GM23338 (cell line): ENCODE measurements around the gene BBX. TPM values are rescaled to one million over a fixed set of nuclear protein-coding genes. Genes with fewer than 3 reads are reported as not detected.

Source experiments
- ATAC-seq: fragments of 200-7000 bp; cut with Tn5 transposase; 3 replicates; pipeline ENCODE4 v1.9.1; 2020
- DNase-seq: peaks from one replicate; pipeline ENCODE4 v3.0.0-alpha.2; 2015; ENCODE audit warnings: low spot score
- H2AFZ ChIP-seq: fragments of 200-600 bp; sonication (generic); 2 replicates; pipeline ENCODE4 v1.8.0; 2016; ENCODE audit warnings: antibody characterized with exemption, mild to moderate bottlenecking, moderate library complexity
- H3F3A ChIP-seq: fragments of 200-600 bp; sonication (generic); replicated peaks from 2 replicates; pipeline ENCODE4 v1.8.0; 2017; ENCODE audit warnings: antibody characterized with exemption, mixed run types, low read depth
- H3K27ac ChIP-seq: fragments of 200-600 bp; sonication (generic); 2 replicates; pipeline ENCODE4 v1.6.1; 2016; ENCODE audit warnings: low read depth
- H3K27me3 ChIP-seq: fragments of 200-600 bp; sonication (generic); 2 replicates; pipeline ENCODE4 v1.8.0; 2016; ENCODE audit warnings: mild to moderate bottlenecking, mixed run types, moderate library complexity; ENCODE audit not compliant: insufficient read depth
- H3K36me3 ChIP-seq: fragments of 200-600 bp; sonication (generic); 2 replicates; pipeline ENCODE4 v1.8.0; 2016; ENCODE audit warnings: mild to moderate bottlenecking; ENCODE audit not compliant: insufficient read depth
- H3K4me1 ChIP-seq: fragments of 200-600 bp; sonication (generic); 2 replicates; pipeline ENCODE4 v1.8.0; 2016; ENCODE audit warnings: mild to moderate bottlenecking, moderate library complexity; ENCODE audit not compliant: insufficient read depth
- H3K4me2 ChIP-seq: fragments of 200-600 bp; sonication (generic); 2 replicates; pipeline ENCODE4 v1.7.1; 2017; ENCODE audit warnings: mixed run types
- H3K4me3 ChIP-seq: fragments of 200-600 bp; sonication (generic); 2 replicates; pipeline ENCODE4 v1.6.1; 2016; ENCODE audit warnings: mixed run types
- H3K79me2 ChIP-seq: fragments of 200-600 bp; sonication (generic); replicated peaks from 2 replicates; pipeline ENCODE4 v1.8.0; 2017; ENCODE audit warnings: mild to moderate bottlenecking; ENCODE audit not compliant: insufficient read depth
- H3K9me2 ChIP-seq: fragments of 200-600 bp; sonication (generic); 2 replicates; pipeline ENCODE4 v1.8.0; 2017; ENCODE audit not compliant: insufficient read depth
- H4K20me1 ChIP-seq: fragments of 200-600 bp; sonication (generic); replicated peaks from 2 replicates; pipeline ENCODE4 v1.8.0; 2017; ENCODE audit warnings: mild to moderate bottlenecking; ENCODE audit not compliant: insufficient read depth
- H3K27ac Mint-ChIP-seq: 2 replicates; pipeline ENCODE4 v1.8.0; 2020; ENCODE audit warnings: inconsistent platforms, mild to moderate bottlenecking, moderate library complexity, mixed read lengths
- H3K27me3 Mint-ChIP-seq: 3 replicates; pipeline ENCODE4 v1.8.0; 2022; ENCODE audit warnings: low read depth, mild to moderate bottlenecking, moderate library complexity, mixed read lengths, inconsistent platforms; ENCODE audit not compliant: insufficient read depth, poor library complexity
- H3K36me3 Mint-ChIP-seq: 3 replicates; pipeline ENCODE4 v1.8.0; 2021; ENCODE audit warnings: low read depth, mild to moderate bottlenecking, inconsistent platforms, moderate library complexity, mixed read lengths
- H3K4me1 Mint-ChIP-seq: 3 replicates; pipeline ENCODE4 v1.8.0; 2020; ENCODE audit warnings: mild to moderate bottlenecking, inconsistent platforms, mixed read lengths
- H3K4me3 Mint-ChIP-seq: 3 replicates; pipeline ENCODE4 v1.8.0; 2021; ENCODE audit warnings: moderate library complexity, mild to moderate bottlenecking, inconsistent platforms, mixed read lengths
- H3K9me3 Mint-ChIP-seq: 3 replicates; pipeline ENCODE4 v1.8.0; 2020; ENCODE audit warnings: moderate library complexity, mild to moderate bottlenecking, inconsistent platforms, mixed read lengths
- CREB1 ChIP-seq: fragments of 250-450 bp; sonication (Bioruptor Pico); IDR thresholded peaks from 2 replicates; pipeline ENCODE4 v1.5.0; 2020; ENCODE audit warnings: low read depth, mild to moderate bottlenecking, moderate library complexity
- JUNB ChIP-seq: IDR thresholded peaks from one replicate; pipeline ENCODE4 v1.6.1; 2016; ENCODE audit warnings: antibody characterized with exemption; ENCODE audit not compliant: unreplicated experiment
- STAT1 ChIP-seq: IDR thresholded peaks from one replicate; pipeline ENCODE4 v1.6.1; 2016; ENCODE audit warnings: antibody characterized with exemption; ENCODE audit not compliant: unreplicated experiment
- ZNF114 ChIP-seq: fragments of 250-450 bp; sonication (Bioruptor Pico); IDR thresholded peaks from 2 replicates; pipeline ENCODE4 v1.5.0; 2020; ENCODE audit warnings: mild to moderate bottlenecking, moderate library complexity
- ZNF331 ChIP-seq: fragments of 250-450 bp; sonication (Bioruptor Pico); IDR thresholded peaks from 2 replicates; pipeline ENCODE4 v1.5.0; 2020; ENCODE audit warnings: low read depth, mild to moderate bottlenecking, moderate library complexity
- polyA plus RNA-seq: library from polyadenylated mRNA; unstranded; fragments of >200 nt; fragmentation: Nextera tagmentation; extraction: Ambion mirVana; gene quantifications from 2 replicates; pipeline ENCODE4 v1.2.1, GENCODE V29; 2016
- total RNA-seq: library from RNA; depleted of rRNA; stranded (reverse); fragments of >200 nt; shearing (Covaris generic); gene quantifications from 2 replicates; pipeline ENCODE4 v1.2.3, GENCODE V29; 2014; rRNA removed
- TF ChIP-seq, protein P1 (sequence below), 2 experiments: fragments of 200-600 bp in 1 of 2; sonication (generic) in 1 of 2; conservative IDR thresholded peaks; 2 replicates each; pipeline versions ENCODE4 v1.5.1 to v1.6.1; 2016 to 2017; ENCODE audit warnings: antibody characterized with exemption in 2 of 2, low read depth in 2 of 2, mild to moderate bottlenecking in 2 of 2, moderate library complexity in 1 of 2

BBX gene
- total and polyA plus RNA-seq, 2 experiments from 2014 or later, result 35.2 to 44.1 TPM

DNA sequence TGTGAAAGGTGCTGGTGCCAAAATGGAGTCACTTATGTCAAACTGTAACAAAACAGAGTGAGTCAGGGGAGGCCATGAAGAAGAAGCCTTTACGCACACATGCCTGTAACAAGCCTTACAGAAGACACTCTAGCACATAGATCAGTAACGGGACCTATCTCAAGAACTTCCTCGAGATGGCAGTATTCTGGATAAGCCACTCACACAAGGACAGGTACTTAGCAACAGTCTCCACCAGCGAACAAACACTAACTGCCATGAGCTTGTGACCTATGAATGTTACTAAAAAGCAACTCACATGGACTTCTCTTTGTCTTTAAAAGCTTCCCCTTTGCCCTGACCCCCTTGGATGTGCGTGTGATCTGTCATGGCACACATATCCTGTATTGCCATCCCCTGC, 332.9 kb downstream of the BBX start:
- H2AFZ ChIP-seq, result 0 out of 2 replicates have a peak overlapping the region, but pooled peaks have one; percentile 59
- no peaks in the 10 kb centered on the region for H3K4me1 Mint-ChIP-seq
- peak; percentile 79 for ATAC-seq
- peaks cover 5% of the 10 kb centered on the region; the same call in 1 of the 3 replicates for H3K9me3 Mint-ChIP-seq
- H3F3A ChIP-seq, result no peaks in the 10 kb centered on the region
- H3K27ac ChIP-seq, result no peak overlapping the region
- H3K79me2 ChIP-seq, result no peaks in the 10 kb centered on the region
- H3K4me1 ChIP-seq, result no peaks in the 10 kb centered on the region
- no peak overlapping the region for H3K4me3 ChIP-seq
- H3K4me3 Mint-ChIP-seq, result no peak overlapping the region
- no peaks in the 10 kb centered on the region for H4K20me1 ChIP-seq
- TF ChIP-seq JUNB (no peak), STAT1 (no peak)
- TF ChIP-seq, protein P1, sequence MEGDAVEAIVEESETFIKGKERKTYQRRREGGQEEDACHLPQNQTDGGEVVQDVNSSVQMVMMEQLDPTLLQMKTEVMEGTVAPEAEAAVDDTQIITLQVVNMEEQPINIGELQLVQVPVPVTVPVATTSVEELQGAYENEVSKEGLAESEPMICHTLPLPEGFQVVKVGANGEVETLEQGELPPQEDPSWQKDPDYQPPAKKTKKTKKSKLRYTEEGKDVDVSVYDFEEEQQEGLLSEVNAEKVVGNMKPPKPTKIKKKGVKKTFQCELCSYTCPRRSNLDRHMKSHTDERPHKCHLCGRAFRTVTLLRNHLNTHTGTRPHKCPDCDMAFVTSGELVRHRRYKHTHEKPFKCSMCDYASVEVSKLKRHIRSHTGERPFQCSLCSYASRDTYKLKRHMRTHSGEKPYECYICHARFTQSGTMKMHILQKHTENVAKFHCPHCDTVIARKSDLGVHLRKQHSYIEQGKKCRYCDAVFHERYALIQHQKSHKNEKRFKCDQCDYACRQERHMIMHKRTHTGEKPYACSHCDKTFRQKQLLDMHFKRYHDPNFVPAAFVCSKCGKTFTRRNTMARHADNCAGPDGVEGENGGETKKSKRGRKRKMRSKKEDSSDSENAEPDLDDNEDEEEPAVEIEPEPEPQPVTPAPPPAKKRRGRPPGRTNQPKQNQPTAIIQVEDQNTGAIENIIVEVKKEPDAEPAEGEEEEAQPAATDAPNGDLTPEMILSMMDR (conservative IDR thresholded peaks at IDR 0.05; ENCODE audit: low read depth in 2 of 2), result peak; percentile 24 to 49; a peak in 2 of 4 replicates
- DNase-seq, result peak; percentile 34
- H3K9me2 ChIP-seq, result peaks cover 13% of the 10 kb centered on the region; the same call in 1 of the 2 replicates
- H3K27ac Mint-ChIP-seq, result no peak overlapping the region
- no peaks in the 10 kb centered on the region for H3K27me3 Mint-ChIP-seq
- H3K27me3 ChIP-seq, result no peaks in the 10 kb centered on the region
- H3K36me3 ChIP-seq, result no peaks in the 10 kb centered on the region
- no peak overlapping the region for H3K4me2 ChIP-seq
- no peaks in the 10 kb centered on the region for H3K36me3 Mint-ChIP-seq

DNA sequence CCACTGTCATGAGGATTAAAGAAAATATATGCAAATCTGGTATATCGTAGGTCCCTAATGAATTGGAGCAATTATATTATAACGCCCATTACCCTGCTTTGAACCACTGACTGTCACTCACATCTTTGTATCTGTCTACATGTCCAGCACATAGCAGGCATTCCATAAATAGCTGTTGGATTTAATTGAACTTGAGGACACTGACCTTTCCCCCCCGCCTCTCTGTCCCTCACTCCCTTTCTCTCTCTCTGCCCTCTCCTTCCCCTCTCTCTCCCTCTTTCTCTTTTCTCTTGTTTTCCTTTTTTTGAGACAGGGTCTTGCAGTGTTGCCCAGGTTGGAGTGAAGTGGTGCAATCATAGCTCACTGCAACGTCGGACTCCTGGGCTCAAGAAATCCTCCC, 335.1 kb downstream of the BBX start:
- Mint-ChIP-seq H3K27ac (no peak overlapping the region), H3K4me3 (no peak overlapping the region), H3K36me3 (no peaks in the 10 kb centered on the region), H3K4me1 (no peaks in the 10 kb centered on the region), H3K27me3 (no peaks in the 10 kb centered on the region), H3K9me3 (0 out of 3 replicates have a peak, but pooled peaks cover under 1% of the 10 kb centered on the region)
- H2AFZ ChIP-seq, result no peak overlapping the region
- H3K27me3 ChIP-seq, result no peaks in the 10 kb centered on the region
- peaks cover 6% of the 10 kb centered on the region; the same call in 1 of the 2 replicates for H3K9me2 ChIP-seq
- DNase-seq (no peak), ATAC-seq (no peak)
- no peaks in the 10 kb centered on the region for H3K4me1 ChIP-seq
- H3F3A ChIP-seq, result no peaks in the 10 kb centered on the region
- H4K20me1 ChIP-seq, result no peaks in the 10 kb centered on the region
- no peaks in the 10 kb centered on the region for H3K36me3 ChIP-seq
- no peak overlapping the region for H3K4me3 ChIP-seq
- H3K27ac ChIP-seq, result no peak overlapping the region
- H3K79me2 ChIP-seq, result no peaks in the 10 kb centered on the region
- TF ChIP-seq CREB1 (CRISPR knock-in tag), result no peak
- no peak overlapping the region for H3K4me2 ChIP-seq

DNA sequence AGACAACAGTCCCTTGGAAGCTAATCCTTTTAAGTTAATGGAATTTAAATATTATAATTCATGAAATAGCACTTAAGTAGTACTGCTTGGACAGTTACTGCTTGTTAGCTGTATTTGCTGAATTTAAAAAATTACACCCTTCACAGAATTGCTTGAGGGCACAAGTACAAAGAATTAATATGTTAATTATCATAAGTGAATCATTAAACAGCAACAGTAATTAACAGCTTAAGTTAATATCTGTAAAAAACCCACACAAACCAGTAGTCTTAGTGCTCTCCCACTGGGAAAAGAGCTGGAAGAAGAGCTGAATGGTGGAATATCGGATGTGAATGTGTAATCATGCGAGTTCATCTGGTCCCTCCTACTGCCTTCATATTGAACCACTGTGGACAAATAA, 336.1 kb downstream of the BBX start:
- Histone ChIP-seq H3K4me1 (no peaks in the 10 kb centered on the region), H3K4me3 (no peak overlapping the region), H3K9me2 (no peaks in the 10 kb centered on the region), H2AFZ (no peak overlapping the region), H4K20me1 (no peaks in the 10 kb centered on the region), H3K27me3 (no peaks in the 10 kb centered on the region), H3K27ac (no peak overlapping the region), H3K4me2 (no peak overlapping the region), H3K36me3 (no peaks in the 10 kb centered on the region), H3K79me2 (no peaks in the 10 kb centered on the region), H3F3A (no peaks in the 10 kb centered on the region)
- no peak overlapping the region for H3K27ac Mint-ChIP-seq
- no peaks in the 10 kb centered on the region for H3K9me3 Mint-ChIP-seq
- ATAC-seq, result no peak
- no peaks in the 10 kb centered on the region for H3K27me3 Mint-ChIP-seq
- TF ChIP-seq ZNF331 (CRISPR knock-in tag) (no peak), CREB1 (CRISPR knock-in tag) (no peak), ZNF114 (no peak), JUNB (no peak)
- TF ChIP-seq, protein P1 (conservative IDR thresholded peaks at IDR 0.05; ENCODE audit: low read depth in 2 of 2), result no peak
- no peaks in the 10 kb centered on the region for H3K36me3 Mint-ChIP-seq
- DNase-seq, result no peak
- H3K4me1 Mint-ChIP-seq, result no peaks in the 10 kb centered on the region
- H3K4me3 Mint-ChIP-seq, result no peak overlapping the region

Other genes starting within 250 kb of the BBX start
- not detected in 2 replicates for gene CCDC54, start 145.5 kb upstream of the BBX start, total RNA-seq
- not detected in 2 replicates for gene CCDC54, start 145.5 kb upstream of the BBX start, polyA plus RNA-seq